ENCODE results near the gene PPP2R5C. TPM values are rescaled to one million over a fixed set of nuclear protein-coding genes. Genes with fewer than 3 reads are reported as not detected.

PPP2R5C gene
- total and polyA plus RNA-seq, 2 of the 4 experiments (the other 2 are of a cell fraction), result 65.9 to 78.7 TPM

GRCh38 chr14:101961011-101961721, 199.7 kb downstream of the PPP2R5C start:
- TF ChIP-seq, protein P1, sequence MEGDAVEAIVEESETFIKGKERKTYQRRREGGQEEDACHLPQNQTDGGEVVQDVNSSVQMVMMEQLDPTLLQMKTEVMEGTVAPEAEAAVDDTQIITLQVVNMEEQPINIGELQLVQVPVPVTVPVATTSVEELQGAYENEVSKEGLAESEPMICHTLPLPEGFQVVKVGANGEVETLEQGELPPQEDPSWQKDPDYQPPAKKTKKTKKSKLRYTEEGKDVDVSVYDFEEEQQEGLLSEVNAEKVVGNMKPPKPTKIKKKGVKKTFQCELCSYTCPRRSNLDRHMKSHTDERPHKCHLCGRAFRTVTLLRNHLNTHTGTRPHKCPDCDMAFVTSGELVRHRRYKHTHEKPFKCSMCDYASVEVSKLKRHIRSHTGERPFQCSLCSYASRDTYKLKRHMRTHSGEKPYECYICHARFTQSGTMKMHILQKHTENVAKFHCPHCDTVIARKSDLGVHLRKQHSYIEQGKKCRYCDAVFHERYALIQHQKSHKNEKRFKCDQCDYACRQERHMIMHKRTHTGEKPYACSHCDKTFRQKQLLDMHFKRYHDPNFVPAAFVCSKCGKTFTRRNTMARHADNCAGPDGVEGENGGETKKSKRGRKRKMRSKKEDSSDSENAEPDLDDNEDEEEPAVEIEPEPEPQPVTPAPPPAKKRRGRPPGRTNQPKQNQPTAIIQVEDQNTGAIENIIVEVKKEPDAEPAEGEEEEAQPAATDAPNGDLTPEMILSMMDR (conservative IDR thresholded peaks at IDR 0.05; ENCODE audit: low read depth, low read length), result peak; percentile 90
- TF ChIP-seq CEBPB (IDR thresholded peaks at IDR 0.05; ENCODE audit: low read depth, low read length) (no peak), RAD21 (IDR thresholded peaks at IDR 0.05; ENCODE audit: low read length) (peak; percentile 88), SMC3 (IDR thresholded peaks at IDR 0.05; ENCODE audit: low read depth, low read length) (peak; percentile 55), MXI1 (IDR thresholded peaks at IDR 0.05; ENCODE audit: borderline replicate concordance, low read depth, low read length) (peak; percentile 49; the same call in 1 of the 2 replicates), POLR2A (IDR thresholded peaks at IDR 0.05; ENCODE audit: low read depth, low read length) (no peak), NFE2L2 (IDR thresholded peaks at IDR 0.05; ENCODE audit: low read depth, low read length) (no peak), BHLHE40 (IDR thresholded peaks at IDR 0.05; ENCODE audit: low read depth, low read length) (no peak)
- Histone ChIP-seq H3K9me1 (ENCODE audit: insufficient read depth, low read length) (peaks cover 13% of the 10 kb centered on the region), H3K4me1 (ENCODE audit: control insufficient read depth, insufficient read depth, low read length) (peaks cover 11% of the 10 kb centered on the region), H2BK5ac (ENCODE audit: low read depth, low read length, poor library complexity, severe bottlenecking) (no peak overlapping the region), H4K5ac (ENCODE audit: low read depth, low read length) (no peak overlapping the region), H2AK9ac (replicated peaks; ENCODE audit: low read depth, low read length, poor library complexity) (peak overlapping the region; percentile 2), H3K9ac (ENCODE audit: low read depth, low read length) (no peak overlapping the region), H3K36me3 (ENCODE audit: control insufficient read depth, insufficient read depth, low read length) (no peaks in the 10 kb centered on the region), H4K8ac (ENCODE audit: low read depth in 2 of 2, low read length in 2 of 2) (peak overlapping the region in 1 of 2 experiments; percentile 68; a peak in 2 of 4 replicates), H3K23ac (ENCODE audit: low read depth, low read length) (no peak overlapping the region), H2AFZ (replicated peaks; ENCODE audit: low read length, poor library complexity) (peak overlapping the region; percentile 74), H2BK120ac (ENCODE audit: low read depth, low read length) (peak overlapping the region; percentile 16; the same call in 1 of the 2 replicates), H3K4ac (ENCODE audit: low read depth, low read length) (peak overlapping the region; percentile 64; the same call in 1 of the 2 replicates), H3K27ac (ENCODE audit: insufficient read depth, low read length) (no peak overlapping the region), H2BK15ac (ENCODE audit: low read depth, low read length) (peak overlapping the region; percentile 51; the same call in 1 of the 3 replicates), H3K4me3 (ENCODE audit: insufficient read depth, low read depth, low read length) (no peak overlapping the region), H4K20me1 (ENCODE audit: insufficient read depth, low read length) (peaks cover 12% of the 10 kb centered on the region), H3K27me3 (ENCODE audit: control insufficient read depth, insufficient read depth, low read length) (no peaks in the 10 kb centered on the region; the same call in 1 of the 2 replicates), H3K14ac (replicated peaks; ENCODE audit: low read depth, low read length) (peak overlapping the region; percentile 74; the same call in 1 of the 2 replicates), H2AK5ac (ENCODE audit: low read depth, low read length) (peak overlapping the region; percentile 71; the same call in 1 of the 2 replicates), H3K56ac (ENCODE audit: extremely low read depth, insufficient read depth, low read length) (no peak overlapping the region), H2BK20ac (ENCODE audit: low read depth, low read length) (no peak overlapping the region), H4K91ac (ENCODE audit: insufficient read depth, low read depth, low read length) (no peak overlapping the region), H3K9me3 (ENCODE audit: control insufficient read depth, insufficient read depth, low read length) (no peaks in the 10 kb centered on the region), H3K18ac (ENCODE audit: low read depth, low read length) (no peak overlapping the region), H3K79me1 (ENCODE audit: low read depth in 1 of 2, low read length in 2 of 2) (peaks cover 0 to 32% of the 10 kb centered on the region in 2 experiments; a peak in 3 of 4 replicates), H3K4me2 (ENCODE audit: low read depth, low read length) (no peak overlapping the region)
- no TSS peak for BruUV-seq (replicated peaks)
- intact Hi-C loops (cut with micrococcal nuclease) (loop anchor here (1.0 to 5.0 kb wide), 4 partner anchors 126 to 353 kb away; partner anchors contain the start of gene HSP90AA1), in situ Hi-C loops (cut with MboI; ENCODE audit: low sequenced_read_pairs) (loop anchor here (5.0 to 25.0 kb wide), 2 partner anchors 194 to 351 kb away; partner anchors contain the start of genes MOK and ZNF839), dilution Hi-C loops (cut with HindIII; ENCODE audit: low sequenced_read_pairs, unreplicated experiment) (no loop called here)
- WGBS, 2 experiments (ENCODE audit: extremely low coverage in 2 of 2, insufficient read length in 1 of 2), result 17% methylated on average over 1 of the region's 19 CpGs; no CpG with 5 or more reads in 1 of the 2 experiments
- ChIA-PET POLR2A (ENCODE audit: unreplicated experiment) (no interaction called here), CTCF (interaction anchor here (0.9 to 1.5 kb wide), 2 partner anchors 135 to 138 kb away, joined by 3 to 4 read pairs; no protein-coding TSS in a partner anchor)
- peak; percentile 16 for ATAC-seq (ENCODE audit: low read depth)
- peak; percentile 76 for DNase-seq
